Duodenal mucosa (tissue), 2 donors: Measurements from ENCODE around the gene MARCHF6.
A peak's percentile ranks its signal among the peaks of the same experiment; 100 is the strongest.

Experiments used
- H3K27ac ChIP-seq: one replicate; pipeline ENCODE4 v1.7.0; 2013; ENCODE audit warnings: low read depth, low read length
- H3K27me3 ChIP-seq, 2 donors: one replicate each; pipeline ENCODE4 v1.7.0; 2013; ENCODE audit warnings: low read length in 2 of 2, control low read depth in 1 of 2; ENCODE audit not compliant: insufficient read depth in 2 of 2, control insufficient read depth in 1 of 2
- H3K36me3 ChIP-seq, 2 donors: one replicate each; pipeline ENCODE4 v1.7.0; 2013; ENCODE audit warnings: low read length in 2 of 2, control low read depth in 1 of 2; ENCODE audit not compliant: insufficient read depth in 2 of 2, control insufficient read depth in 1 of 2
- H3K4me1 ChIP-seq, 2 donors: one replicate each; pipeline ENCODE4 v1.7.0; 2013; ENCODE audit warnings: low read length in 2 of 2, control low read depth in 1 of 2; ENCODE audit not compliant: insufficient read depth in 2 of 2, control insufficient read depth in 1 of 2
- H3K4me3 ChIP-seq, 2 donors: one replicate each; pipeline ENCODE4 v1.7.0; 2013; ENCODE audit warnings: low read length in 2 of 2, low read depth in 1 of 2
- H3K9ac ChIP-seq, 2 donors: one replicate each; pipeline ENCODE4 v1.7.0; 2013; ENCODE audit warnings: low read length in 2 of 2, low read depth in 1 of 2
- H3K9me3 ChIP-seq, 2 donors: one replicate each; pipeline ENCODE4 v1.7.0; 2013; ENCODE audit warnings: low read length in 2 of 2, control low read depth in 1 of 2; ENCODE audit not compliant: control insufficient read depth in 1 of 2

Gene MARCHF6

DNA sequence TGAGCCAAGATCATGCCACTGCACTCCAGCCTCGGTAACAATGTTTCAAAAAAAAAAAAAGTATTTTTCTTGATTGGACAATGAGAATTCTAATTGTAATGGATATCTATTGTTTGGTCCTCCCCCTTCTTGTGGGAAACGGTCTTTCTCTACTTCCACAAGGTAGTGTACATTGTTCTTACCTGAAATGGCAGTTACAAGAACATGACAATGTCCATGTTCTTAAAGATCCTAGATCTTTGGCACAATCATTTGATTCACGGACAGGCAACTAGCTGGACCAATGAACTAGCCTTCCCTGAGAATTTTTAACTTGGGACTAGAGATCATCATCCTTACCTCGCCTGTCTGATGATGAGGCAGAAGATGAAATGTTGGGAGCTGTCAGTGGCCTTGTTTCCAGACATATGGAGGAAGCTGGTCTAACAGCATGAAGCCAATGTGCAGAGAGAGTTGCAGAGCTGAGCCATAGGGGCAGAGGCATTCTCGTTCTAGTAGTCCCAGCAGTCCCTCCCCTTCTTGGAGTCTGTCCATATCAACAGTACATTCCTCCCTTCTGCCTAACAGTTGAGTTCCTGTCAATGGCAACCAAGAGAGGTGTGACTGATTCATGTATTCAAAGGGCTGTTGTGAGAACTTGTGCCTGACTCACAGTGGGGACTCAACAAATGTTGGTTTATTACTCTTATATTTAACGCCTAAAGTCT lies 2.1 kb upstream of the MARCHF6 start:
- Histone ChIP-seq H3K4me1 (peaks cover 14 to 20% of the 10 kb centered on the region in 2 donors), H3K36me3 (no peaks in the 10 kb centered on the region), H3K9me3 (no peaks in the 10 kb centered on the region), H3K27ac (no peak overlapping the region), H3K9ac (no peak overlapping the region), H3K27me3 (no peaks in the 10 kb centered on the region), H3K4me3 (no peak overlapping the region)

DNA sequence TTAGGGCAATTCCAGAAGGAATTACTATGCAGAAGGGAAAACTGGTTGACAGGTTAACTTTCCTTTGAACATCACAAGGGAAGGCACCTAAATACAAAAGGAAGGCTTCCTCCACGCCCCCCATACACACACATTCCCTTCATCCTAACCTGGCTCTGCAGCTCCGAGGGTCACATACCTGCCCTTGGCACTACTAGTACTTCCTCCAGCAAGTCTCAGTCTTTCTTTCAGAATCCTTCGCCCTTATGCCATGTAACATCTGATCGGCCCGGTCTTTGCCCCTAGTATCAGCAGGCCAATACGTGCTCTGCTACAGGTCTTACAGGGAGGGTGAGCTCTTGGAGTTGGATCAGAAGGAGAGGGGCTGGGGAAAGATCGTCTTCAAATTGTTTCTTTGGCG lies 1.6 kb upstream of the MARCHF6 start:
- H3K36me3 ChIP-seq = no peaks in the 10 kb centered on the region
- H3K9ac ChIP-seq = no peak overlapping the region
- H3K27ac ChIP-seq = no peak overlapping the region
- H3K4me3 ChIP-seq = no peak overlapping the region
- peaks cover 17 to 23% of the 10 kb centered on the region in 2 donors for H3K4me1 ChIP-seq
- H3K27me3 ChIP-seq = no peaks in the 10 kb centered on the region
- no peaks in the 10 kb centered on the region for H3K9me3 ChIP-seq

GRCh38 chr5:10352430-10353240 lies 860 bp upstream of the MARCHF6 start:
- Histone ChIP-seq H3K4me1 (peaks cover 23 to 24% of the 10 kb centered on the region in 2 donors), H3K9me3 (no peaks in the 10 kb centered on the region), H3K4me3 (peak overlapping the region; percentile 88 to 97), H3K9ac (peak overlapping the region; percentile 87 to 98), H3K27ac (peak overlapping the region; percentile 97), H3K36me3 (no peaks in the 10 kb centered on the region), H3K27me3 (no peaks in the 10 kb centered on the region)

DNA sequence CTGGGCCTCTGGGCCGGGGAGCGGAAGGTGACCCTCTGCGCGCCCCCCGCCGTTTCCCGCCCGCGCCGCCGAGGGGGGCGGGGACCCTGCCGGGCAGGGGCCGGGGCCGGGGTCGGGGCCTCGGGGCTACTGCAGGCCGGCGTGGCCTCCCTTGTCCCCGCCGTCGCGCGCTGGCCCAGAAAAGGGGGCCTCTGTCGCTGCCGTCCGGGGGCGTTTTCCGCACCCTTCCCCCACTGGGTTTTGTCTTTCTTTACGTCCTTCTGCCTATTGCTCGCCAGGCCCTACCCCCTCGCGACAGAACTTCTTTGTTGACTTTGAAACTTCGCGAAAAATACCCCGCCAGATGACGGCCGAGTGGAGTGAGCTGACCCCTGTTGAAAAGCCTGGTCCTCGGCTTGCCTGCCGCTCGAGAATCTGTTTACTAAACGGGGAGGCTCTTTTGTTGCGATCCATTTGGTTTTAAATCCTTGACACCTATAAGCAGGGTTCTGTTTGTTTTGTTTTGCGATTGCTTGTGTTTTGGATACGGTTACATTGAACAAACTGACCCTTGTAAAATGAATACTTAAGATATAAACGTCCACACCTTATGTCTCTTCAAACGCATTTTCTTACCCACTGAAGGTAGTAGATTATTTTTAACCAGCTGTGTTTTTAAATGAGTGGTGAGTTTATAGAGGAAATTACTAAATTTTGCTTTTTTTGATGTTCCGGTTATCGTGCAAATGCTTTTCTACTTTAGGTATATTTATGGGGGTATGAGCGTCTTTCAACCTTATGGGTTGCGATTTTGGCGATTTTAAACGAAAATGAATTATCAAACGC lies 765 bp downstream of the MARCHF6 start:
- Histone ChIP-seq H3K27ac (peak overlapping the region; percentile 97), H3K4me3 (peak overlapping the region; percentile 88 to 97), H3K4me1 (peaks cover 25 to 34% of the 10 kb centered on the region in 2 donors), H3K27me3 (no peaks in the 10 kb centered on the region), H3K36me3 (peaks cover 0 to 3% of the 10 kb centered on the region in 2 donors), H3K9me3 (no peaks in the 10 kb centered on the region), H3K9ac (peak overlapping the region; percentile 65 to 98)

GRCh38 chr5:10355071-10355889 lies 1.8 kb downstream of the MARCHF6 start:
- peaks cover 0 to 3% of the 10 kb centered on the region in 2 donors for H3K36me3 ChIP-seq
- H3K9me3 ChIP-seq = no peaks in the 10 kb centered on the region
- H3K27ac ChIP-seq = peak overlapping the region; percentile 97
- H3K27me3 ChIP-seq = no peaks in the 10 kb centered on the region
- H3K4me3 ChIP-seq = peak overlapping the region; percentile 88 to 97
- peaks cover 25 to 34% of the 10 kb centered on the region in 2 donors for H3K4me1 ChIP-seq
- H3K9ac ChIP-seq = peak overlapping the region; percentile 65 to 98

- no peak overlapping the region for H3K4me3 ChIP-seq
- no peaks in the 10 kb centered on the region for H3K9me3 ChIP-seq
- no peak overlapping the region for H3K9ac ChIP-seq
- H3K27ac ChIP-seq = no peak overlapping the region
- H3K27me3 ChIP-seq = no peaks in the 10 kb centered on the region
- peaks cover 0 to 3% of the 10 kb centered on the region in 2 donors for H3K36me3 ChIP-seq
- peaks cover 14 to 24% of the 10 kb centered on the region in 2 donors for H3K4me1 ChIP-seq
Observed at GRCh38 chr5:10358999-10359398, 5.5 kb downstream of the MARCHF6 start.

DNA sequence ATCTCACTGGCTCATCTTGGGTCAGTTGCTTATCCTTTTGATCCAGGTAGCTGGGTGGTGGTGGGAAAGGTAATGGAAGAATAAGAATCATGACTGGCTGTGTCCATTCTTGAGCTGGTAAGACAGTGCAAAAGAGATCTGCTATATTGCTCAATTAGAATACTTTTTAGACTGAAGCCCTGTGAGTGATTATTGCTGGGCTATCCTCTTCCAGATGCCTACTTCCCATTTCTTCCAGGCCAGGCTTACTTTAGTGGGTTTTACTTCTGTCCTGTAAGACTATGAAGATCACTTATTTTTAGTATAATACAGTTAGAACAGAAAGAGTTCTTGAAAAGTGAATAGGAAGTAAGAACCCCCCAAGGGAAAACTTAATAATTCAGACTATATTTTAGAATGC lies 7.2 kb downstream of the MARCHF6 start:
- H3K9me3 ChIP-seq = no peaks in the 10 kb centered on the region
- peaks cover 0 to 3% of the 10 kb centered on the region in 2 donors for H3K36me3 ChIP-seq
- H3K27ac ChIP-seq = no peak overlapping the region
- no peak overlapping the region for H3K4me3 ChIP-seq
- H3K9ac ChIP-seq = no peak overlapping the region
- no peaks in the 10 kb centered on the region for H3K27me3 ChIP-seq
- peaks cover 12 to 26% of the 10 kb centered on the region in 2 donors for H3K4me1 ChIP-seq

DNA sequence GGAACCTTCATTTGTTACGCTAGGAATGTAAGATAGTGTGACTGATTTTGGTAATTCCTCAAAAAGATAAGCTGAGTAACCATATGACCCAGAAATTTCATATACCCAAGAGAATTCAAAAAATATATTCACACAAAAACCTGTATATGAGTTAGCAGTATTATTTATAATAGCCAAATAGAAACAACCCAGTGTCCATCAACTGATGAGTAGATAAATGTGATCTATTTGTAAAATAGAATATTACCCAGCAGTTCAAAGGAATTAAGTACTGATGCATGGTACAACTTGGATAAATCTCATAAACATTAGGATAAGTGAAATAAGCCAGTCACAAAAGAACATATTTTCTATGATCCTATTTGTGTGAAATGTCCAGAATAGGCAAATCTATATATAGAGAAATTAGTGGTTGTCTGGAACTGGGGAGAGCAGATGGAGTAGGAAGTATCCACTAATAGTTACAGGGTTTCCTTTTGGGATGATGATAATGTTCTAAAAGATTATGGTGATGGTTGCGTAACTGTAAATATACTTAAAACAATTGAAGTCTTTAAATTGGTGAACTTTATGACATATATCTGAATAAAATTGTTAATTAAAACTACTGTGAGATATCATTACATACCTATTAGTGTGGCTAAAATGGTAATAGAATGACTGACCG lies 10.2 kb downstream of the MARCHF6 start:
- H3K4me3 ChIP-seq = no peak overlapping the region
- peaks cover 0 to 3% of the 10 kb centered on the region in 2 donors for H3K36me3 ChIP-seq
- H3K27me3 ChIP-seq = no peaks in the 10 kb centered on the region
- H3K27ac ChIP-seq = no peak overlapping the region
- no peak overlapping the region for H3K9ac ChIP-seq
- peaks cover 16 to 20% of the 10 kb centered on the region in 2 donors for H3K4me1 ChIP-seq
- H3K9me3 ChIP-seq = no peaks in the 10 kb centered on the region

DNA sequence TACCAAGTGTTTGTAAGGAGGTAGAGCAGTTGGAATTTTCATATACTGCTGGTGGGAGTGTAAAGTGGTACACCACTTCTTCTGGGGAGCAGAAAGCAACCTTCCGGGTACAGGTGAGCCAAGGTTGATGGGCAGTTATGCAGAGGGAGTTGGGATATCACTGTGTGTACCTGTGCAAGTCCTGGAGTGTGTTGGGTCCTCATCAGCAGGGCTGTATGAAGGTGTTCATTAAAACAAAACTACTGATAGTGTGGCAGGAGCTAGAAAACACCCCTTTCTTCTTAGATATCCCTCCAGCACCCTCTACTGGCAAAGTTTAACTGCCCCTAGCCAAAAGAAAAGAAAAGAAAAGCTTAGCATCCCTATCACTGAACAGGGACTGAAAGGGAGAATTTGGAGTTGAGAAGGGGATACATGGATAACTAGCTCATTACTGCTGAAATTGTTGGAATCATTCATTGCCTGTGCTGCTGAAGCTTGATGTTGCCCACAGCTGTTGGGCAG lies 10.7 kb downstream of the MARCHF6 start:
- Histone ChIP-seq H3K27ac (no peak overlapping the region), H3K4me3 (no peak overlapping the region), H3K9ac (no peak overlapping the region), H3K9me3 (no peaks in the 10 kb centered on the region), H3K4me1 (peaks cover 16 to 21% of the 10 kb centered on the region in 2 donors), H3K36me3 (no peaks in the 10 kb centered on the region), H3K27me3 (no peaks in the 10 kb centered on the region)
